GM12892 (cell line): Measurements from ENCODE around the gene XPR1.

Experiments used
- POLR2A ChIP-seq: IDR thresholded peaks from 2 replicates; pipeline ENCODE4 v1.6.1; 2011; ENCODE audit warnings: low read depth, low read length, control low read depth
- POLR2AphosphoS5 ChIP-seq: IDR thresholded peaks from 2 replicates; pipeline ENCODE4 v1.6.1; 2011; ENCODE audit warnings: low read depth, low read length, control low read depth

DNA sequence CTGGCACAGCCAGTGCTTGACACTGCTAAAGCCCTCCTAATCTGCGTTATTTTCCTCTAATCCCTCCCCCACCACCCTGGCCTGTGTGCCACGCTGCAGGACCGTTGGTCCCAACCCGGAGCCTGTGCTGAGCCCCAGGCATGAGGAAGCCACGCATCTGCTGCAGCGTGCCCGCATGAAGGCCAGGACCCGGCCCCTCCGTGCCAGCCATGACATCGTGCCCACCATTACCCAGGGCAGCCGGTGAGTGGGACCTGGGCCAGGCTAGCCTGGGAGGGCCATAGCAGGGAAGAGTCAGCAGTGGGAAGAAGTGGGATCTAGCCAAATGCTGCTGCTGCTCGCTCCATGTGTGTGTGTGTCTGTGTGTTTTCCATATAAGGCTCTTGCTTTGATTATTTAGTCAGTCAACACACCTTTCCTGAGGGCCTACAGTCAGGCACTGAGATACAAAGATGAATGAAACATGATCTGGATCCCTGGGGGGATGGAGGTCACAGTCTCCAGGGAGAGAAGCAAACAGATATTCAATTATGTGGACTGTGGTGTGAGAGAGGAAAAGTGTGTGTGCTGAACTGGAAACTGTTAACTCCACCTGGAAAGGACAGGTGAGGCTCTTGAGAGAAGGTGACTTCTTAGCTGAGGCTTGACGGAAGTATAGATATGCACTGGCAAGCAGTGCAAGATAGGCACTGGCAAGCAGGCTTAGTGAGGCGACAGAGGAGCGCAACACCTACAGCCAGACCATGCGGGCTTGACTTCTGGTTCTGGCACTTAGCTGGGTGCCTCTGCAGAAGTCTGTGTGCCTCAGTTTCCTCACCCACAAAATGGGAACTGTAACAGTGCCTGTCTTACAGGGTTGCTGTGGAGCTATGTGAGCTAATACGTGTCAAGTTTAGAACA lies 296.8 kb downstream of the XPR1 start:
- no peak for TF ChIP-seq POLR2A
- TF ChIP-seq POLR2AphosphoS5 = no peak
